GM10248 (cell line): ENCODE data around the gene NGEF.

ENCODE experiments used
- CTCF ChIA-PET: fragments of 300-600 bp; sonication (Branson Sonifier 250); formaldehyde crosslinking; extraction: SDS; loops from one replicate; lab custom pipeline; 2021; ENCODE audit warnings: antibody characterized with exemption; lab: Yijun Ruan, JAX
- POLR2A ChIA-PET: fragments of 350-650 bp; sonication (Branson Sonifier 250); formaldehyde crosslinking; extraction: SDS; loops from one replicate; lab custom pipeline; 2020; ENCODE audit warnings: antibody characterized with exemption; lab: Yijun Ruan, JAX
- DNase-seq: peaks from one replicate; pipeline ENCODE4 v3.0.0; 2012; ENCODE audit errors: extremely low spot score
- TF ChIP-seq, protein P1 (sequence below): IDR thresholded peaks from 2 replicates; pipeline ENCODE4 v1.5.1; 2012; ENCODE audit warnings: mild to moderate bottlenecking, low read depth; ENCODE audit errors: extremely low read depth, missing control alignments, control extremely low read depth

NGEF gene

GRCh38 chr2:232892221-232892620 lies 120.8 kb downstream of the NGEF start:
- ChIA-PET CTCF (no interaction called here), POLR2A (no interaction called here)
- TF ChIP-seq, protein P1, sequence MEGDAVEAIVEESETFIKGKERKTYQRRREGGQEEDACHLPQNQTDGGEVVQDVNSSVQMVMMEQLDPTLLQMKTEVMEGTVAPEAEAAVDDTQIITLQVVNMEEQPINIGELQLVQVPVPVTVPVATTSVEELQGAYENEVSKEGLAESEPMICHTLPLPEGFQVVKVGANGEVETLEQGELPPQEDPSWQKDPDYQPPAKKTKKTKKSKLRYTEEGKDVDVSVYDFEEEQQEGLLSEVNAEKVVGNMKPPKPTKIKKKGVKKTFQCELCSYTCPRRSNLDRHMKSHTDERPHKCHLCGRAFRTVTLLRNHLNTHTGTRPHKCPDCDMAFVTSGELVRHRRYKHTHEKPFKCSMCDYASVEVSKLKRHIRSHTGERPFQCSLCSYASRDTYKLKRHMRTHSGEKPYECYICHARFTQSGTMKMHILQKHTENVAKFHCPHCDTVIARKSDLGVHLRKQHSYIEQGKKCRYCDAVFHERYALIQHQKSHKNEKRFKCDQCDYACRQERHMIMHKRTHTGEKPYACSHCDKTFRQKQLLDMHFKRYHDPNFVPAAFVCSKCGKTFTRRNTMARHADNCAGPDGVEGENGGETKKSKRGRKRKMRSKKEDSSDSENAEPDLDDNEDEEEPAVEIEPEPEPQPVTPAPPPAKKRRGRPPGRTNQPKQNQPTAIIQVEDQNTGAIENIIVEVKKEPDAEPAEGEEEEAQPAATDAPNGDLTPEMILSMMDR: no peak
- no peak for DNase-seq

DNA sequence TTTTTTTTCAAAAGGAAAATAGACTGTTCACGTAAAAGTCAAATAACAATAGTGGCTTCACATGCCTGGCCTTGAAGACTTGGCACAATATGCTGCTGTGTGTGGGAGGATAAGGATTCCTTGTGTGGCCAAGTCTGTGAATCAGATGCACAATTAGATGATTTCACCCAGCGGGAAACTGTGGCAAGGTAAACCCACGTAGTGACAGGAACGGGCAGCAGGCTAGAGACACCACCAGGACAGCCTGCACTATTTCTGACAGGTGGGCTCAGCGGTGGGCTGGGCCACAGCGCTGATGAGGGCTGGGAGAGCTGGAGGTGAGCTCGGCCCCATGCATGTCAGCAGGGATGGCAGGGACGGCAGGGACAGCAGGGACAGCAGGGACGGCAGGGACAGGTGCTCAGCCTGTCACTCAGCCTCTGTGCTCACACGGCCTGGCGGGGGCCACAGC lies 121.4 kb downstream of the NGEF start:
- ChIA-PET CTCF (interaction anchor here (1.2 kb wide), 1 partner anchor 9 kb away, joined by 3 read pairs; no protein-coding TSS in a partner anchor), POLR2A (no interaction called here)
- TF ChIP-seq, protein P1: no peak
- no peak for DNase-seq

DNA sequence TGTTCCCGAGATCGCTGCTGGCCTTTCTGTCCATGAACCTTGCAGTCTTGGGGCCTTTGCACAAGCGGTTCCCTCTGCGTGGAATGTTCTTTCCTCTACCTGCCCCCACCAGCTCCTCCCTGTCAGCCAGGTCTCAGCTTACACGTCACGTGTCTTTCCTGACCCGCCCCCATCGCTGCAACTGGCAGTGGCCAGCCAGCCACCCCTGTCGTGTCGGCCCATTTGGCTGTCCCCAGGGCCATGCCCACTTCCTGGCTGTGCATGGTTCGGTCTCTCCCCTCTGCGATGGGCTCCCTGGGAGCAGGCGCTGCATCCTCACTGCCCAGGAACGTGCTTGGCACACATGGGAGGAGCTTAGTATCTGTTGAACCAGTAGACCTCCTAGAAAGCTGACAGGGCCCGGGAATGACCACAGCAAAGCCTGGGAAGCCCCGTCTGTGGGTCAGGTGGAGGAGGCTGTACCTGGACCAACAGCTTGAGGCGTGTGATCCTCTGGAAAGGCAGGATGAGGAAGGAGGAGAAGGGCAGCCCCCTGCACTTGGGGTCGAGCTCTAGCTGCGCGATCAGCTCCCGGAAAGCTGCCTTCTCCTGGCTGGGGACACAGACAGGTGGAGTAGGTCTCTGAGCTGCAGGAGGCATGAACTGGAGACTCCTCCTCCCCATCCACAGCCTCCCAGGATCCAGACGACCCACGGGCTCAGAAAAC lies 122.0 kb downstream of the NGEF start:
- TF ChIP-seq, protein P1: no peak
- CTCF ChIA-PET: interaction anchor here (1.2 kb wide), 1 partner anchor 9 kb away, joined by 3 read pairs; no protein-coding TSS in a partner anchor

DNA sequence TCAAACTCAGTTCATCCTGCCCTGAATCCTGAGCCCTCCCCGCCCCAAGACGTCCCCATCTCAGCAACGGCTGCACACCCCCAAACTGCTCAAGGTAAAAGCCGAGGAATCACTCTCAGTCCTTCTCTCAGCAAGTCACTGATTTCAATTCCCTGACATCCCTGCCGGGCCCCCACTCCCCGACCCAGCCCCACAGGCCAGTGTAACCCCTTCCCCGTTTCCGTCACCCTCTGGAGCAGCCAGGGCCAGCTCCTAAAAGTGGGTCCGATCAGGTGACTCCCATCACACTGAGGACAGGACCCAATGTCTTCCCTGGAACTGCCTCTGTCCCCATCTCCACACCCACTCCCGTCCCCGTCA lies 122.5 kb downstream of the NGEF start:
- ChIA-PET CTCF (interaction anchor here (1.1 to 1.2 kb wide), 2 partner anchors 8 to 16 kb away, joined by 3 read pairs; no protein-coding TSS in a partner anchor), POLR2A (no interaction called here)
- TF ChIP-seq, protein P1: no peak
- DNase-seq: no peak

More for the DNA sequence above, 122.0 kb downstream of the NGEF start:
- DNase-seq: no peak
- POLR2A ChIA-PET: no interaction called here

- TF ChIP-seq, protein P1: no peak
- ChIA-PET POLR2A (no interaction called here), CTCF (interaction anchor here (1.1 kb wide), 1 partner anchor 16 kb away, joined by 3 read pairs; no protein-coding TSS in a partner anchor)
- DNase-seq: no peak
Measured at GRCh38 chr2:232889876-232890401, 123.1 kb downstream of the NGEF start.

- no peak for DNase-seq
- POLR2A ChIA-PET: no interaction called here
- TF ChIP-seq, protein P1: no peak
- CTCF ChIA-PET: no interaction called here
Measured at GRCh38 chr2:232888839-232889529, 124.1 kb downstream of the NGEF start.
